ENCODE measurements around the gene TIMM13.

TIMM13 gene

DNA sequence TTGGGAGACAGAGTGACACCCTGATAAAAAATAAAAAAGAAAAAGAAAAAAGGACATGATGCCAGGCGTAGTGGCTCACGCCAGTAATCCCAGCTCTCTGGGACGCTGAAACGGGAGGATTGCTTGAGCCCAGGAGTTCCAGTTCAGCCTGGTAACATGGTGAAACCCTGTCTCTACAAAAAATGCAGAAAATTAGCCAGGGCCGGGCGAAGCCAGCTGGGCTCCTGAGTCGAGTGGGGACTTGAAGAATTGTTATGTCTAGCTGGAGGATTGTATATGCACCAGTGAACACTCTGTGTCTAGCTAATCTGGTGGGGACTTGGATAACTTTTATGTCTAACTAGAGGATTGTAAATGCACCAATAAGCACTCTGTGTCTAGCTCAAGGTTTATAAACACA, 35.0 kb downstream of the TIMM13 start:
- CTCF ChIA-PET, result interaction anchor here (0.8 to 2.7 kb wide), 25 partner anchors 9 to 256 kb away, joined by 3 to 13 read pairs (median 3); partner anchors contain the start of gene TIMM13
- TF ChIP-seq, protein P1, sequence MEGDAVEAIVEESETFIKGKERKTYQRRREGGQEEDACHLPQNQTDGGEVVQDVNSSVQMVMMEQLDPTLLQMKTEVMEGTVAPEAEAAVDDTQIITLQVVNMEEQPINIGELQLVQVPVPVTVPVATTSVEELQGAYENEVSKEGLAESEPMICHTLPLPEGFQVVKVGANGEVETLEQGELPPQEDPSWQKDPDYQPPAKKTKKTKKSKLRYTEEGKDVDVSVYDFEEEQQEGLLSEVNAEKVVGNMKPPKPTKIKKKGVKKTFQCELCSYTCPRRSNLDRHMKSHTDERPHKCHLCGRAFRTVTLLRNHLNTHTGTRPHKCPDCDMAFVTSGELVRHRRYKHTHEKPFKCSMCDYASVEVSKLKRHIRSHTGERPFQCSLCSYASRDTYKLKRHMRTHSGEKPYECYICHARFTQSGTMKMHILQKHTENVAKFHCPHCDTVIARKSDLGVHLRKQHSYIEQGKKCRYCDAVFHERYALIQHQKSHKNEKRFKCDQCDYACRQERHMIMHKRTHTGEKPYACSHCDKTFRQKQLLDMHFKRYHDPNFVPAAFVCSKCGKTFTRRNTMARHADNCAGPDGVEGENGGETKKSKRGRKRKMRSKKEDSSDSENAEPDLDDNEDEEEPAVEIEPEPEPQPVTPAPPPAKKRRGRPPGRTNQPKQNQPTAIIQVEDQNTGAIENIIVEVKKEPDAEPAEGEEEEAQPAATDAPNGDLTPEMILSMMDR (IDR thresholded peaks at IDR 0.05; ENCODE audit: control extremely low read depth, extremely low read depth, low read depth, missing control alignments), result no peak
- POLR2A ChIA-PET, result interaction anchor here (0.6 to 1.2 kb wide), 2 partner anchors 84 to 246 kb away, joined by 3 to 4 read pairs; partner anchors contain the start of gene GADD45B
- no peak for DNase-seq (ENCODE audit: extremely low spot score)

DNA sequence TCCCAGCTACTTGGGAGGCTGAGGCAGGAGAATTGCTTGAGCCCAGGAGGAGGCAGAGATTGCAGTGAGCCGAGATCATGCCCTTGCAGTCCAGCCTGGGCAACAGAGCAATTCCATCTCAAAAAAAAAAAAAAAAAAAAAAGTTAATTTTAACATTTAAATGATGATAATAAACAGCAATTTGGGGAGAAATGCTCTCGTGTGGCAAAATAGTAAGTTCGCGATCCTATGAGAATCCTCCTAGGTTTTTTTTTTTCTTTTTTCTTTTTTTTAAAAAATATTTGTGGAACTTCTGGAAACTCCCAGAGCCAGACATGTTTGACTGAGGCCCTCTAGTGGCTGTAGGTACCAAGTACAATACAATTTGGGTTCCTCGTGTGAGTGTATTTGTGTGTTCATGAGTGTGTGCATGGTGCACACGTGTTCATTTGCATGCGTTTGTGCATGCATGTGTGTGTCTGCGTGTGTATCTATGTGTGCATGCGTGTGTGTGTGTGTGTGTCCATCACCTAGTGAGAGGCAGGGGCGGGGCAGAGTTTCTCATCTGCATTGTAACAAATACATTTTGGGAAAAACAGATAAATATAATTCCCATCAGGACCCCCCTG, 36.2 kb downstream of the TIMM13 start:
- ChIA-PET CTCF (interaction anchor here (0.7 to 2.7 kb wide), 15 partner anchors 8 to 161 kb away, joined by 3 to 13 read pairs (median 4); no protein-coding TSS in a partner anchor), POLR2A (no interaction called here)
- DNase-seq (ENCODE audit: extremely low spot score), result peak; percentile 61
- TF ChIP-seq, protein P1 (IDR thresholded peaks at IDR 0.05; ENCODE audit: control extremely low read depth, extremely low read depth, low read depth, missing control alignments), result peak; percentile 74

DNA sequence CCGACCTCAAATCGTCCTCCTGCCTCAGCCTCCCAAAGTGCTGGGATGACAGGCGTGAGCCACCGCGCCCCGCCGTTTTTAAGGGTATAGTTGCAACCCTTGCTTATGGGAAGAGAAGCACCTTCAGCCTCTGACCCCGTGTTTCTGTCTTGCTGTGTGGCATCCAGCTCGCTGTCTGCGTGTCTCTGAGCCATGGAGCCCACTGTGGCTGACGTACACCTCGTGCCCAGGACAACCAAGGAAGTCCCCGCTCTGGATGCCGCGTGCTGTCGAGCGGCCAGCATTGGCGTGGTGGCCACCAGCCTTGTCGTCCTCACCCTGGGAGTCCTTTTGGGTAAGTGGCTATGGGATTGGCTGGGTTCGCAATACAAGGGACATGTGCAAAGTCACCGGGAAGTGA, 37.8 kb downstream of the TIMM13 start:
- ChIA-PET CTCF (interaction anchor here (1.5 kb wide), 1 partner anchor 152 kb away, joined by 4 read pairs; no protein-coding TSS in a partner anchor), POLR2A (no interaction called here)
- no peak for DNase-seq (ENCODE audit: extremely low spot score)
- TF ChIP-seq, protein P1 (IDR thresholded peaks at IDR 0.05; ENCODE audit: control extremely low read depth, extremely low read depth, low read depth, missing control alignments), result no peak

DNA sequence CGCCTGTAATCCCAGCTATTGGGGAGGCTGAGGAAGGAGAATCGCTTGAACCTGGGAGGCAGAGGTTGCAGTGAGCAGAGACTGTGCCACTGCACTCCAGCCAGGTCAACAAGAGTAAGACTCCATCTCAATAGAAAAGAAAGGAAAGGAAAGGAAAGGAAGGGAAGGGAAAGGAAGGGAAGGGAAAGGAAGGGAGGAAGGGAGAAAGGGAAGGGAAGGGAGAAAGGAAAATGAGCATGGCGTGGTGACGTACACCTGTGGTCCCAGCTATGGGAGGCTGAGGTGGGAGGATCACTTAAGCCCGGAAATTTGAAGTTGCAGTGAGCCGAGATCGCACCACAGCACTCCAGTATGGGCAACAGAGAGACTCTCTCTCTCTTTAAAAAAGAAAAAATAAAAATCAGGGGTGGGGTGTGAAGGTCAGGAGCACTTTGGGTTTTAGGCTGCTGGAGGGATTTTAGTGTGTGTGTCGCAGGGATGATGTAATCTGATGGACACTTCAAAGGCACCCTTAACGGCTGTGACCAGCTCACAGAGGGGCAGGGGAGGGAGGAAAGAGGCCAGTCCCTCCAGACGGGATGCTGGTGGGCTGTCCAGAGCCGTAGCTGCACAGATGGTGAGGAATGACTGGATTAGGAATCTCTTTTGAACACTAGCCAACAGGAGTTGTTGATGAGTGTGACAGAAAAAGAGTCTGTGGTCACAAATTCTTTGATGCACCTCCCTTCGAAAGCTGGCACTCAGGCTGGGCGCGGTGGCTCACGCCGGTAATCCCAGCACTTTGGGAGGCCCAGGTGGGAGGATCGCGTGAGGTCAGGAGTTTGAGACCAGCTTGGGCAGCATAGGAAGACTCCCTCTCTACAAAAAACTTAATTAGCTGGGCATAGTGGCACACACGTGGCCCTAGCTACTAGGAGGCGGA, 39.8 kb downstream of the TIMM13 start:
- ChIA-PET CTCF (interaction anchor here (1.1 kb wide), 1 partner anchor 51 kb away, joined by 3 read pairs; no protein-coding TSS in a partner anchor), POLR2A (interaction anchor here (1.0 kb wide), 1 partner anchor 89 kb away, joined by 3 read pairs; the partner anchor contains the start of gene GADD45B)
- TF ChIP-seq, protein P1 (IDR thresholded peaks at IDR 0.05; ENCODE audit: control extremely low read depth, extremely low read depth, low read depth, missing control alignments), result no peak
- no peak for DNase-seq (ENCODE audit: extremely low spot score)

DNA sequence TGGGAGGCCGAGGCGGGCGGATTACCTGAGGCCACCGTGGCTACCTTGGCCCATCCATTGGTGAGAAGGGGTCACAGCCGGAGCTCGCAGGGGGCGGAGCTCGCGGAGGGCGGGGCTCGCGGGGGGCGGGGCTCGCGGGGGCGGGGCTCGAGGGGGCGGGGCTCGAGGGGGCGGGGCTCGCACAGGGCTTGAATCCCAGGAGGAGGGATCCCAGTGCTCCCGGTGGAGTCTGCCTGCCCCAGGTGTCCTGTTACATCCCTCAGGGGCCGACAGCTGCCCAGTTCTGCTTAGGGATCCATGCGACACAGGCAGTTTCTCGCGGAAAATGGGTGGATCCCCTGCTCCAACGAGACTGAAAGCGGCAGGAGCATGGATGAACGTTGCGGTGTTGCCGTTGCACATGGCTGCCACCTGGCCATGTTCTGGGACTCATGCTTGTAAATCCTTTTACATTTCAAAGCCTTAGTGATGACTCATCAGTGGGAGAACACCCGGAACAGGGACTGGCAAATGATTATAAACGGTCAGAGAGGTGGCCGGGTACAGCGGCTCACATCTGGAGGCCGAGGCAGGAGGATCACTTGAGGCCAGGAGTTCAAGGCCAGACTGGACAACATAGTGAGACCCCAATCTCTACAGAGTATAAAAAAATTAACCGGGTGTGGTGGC, 42.2 kb downstream of the TIMM13 start:
- DNase-seq (ENCODE audit: extremely low spot score), result peak; percentile 63
- TF ChIP-seq, protein P1 (IDR thresholded peaks at IDR 0.05; ENCODE audit: control extremely low read depth, extremely low read depth, low read depth, missing control alignments), result no peak
- ChIA-PET POLR2A (interaction anchor here (0.7 kb wide), 1 partner anchor 311 kb away, joined by 3 read pairs; no protein-coding TSS in a partner anchor), CTCF (interaction anchor here (1.5 kb wide), 1 partner anchor 229 kb away, joined by 3 read pairs; no protein-coding TSS in a partner anchor)

Data from GM10248 (cell line).